Measurements from ENCODE around the gene PREX1.

Gene PREX1

GRCh38 chr20:48789185-48789668 lies 38.6 kb downstream of the PREX1 start:
- DNase-seq (ENCODE audit: low spot score): no peak
- H3K79me1 ChIP-seq (ENCODE audit: low read depth, low read length): peaks cover 2% of the 10 kb centered on the region
- no CpG with 5 or more reads among the region's 6 CpGs for WGBS, 2 donors (ENCODE audit: extremely low coverage in 2 of 2, insufficient read length in 2 of 2, insufficient replicate concordance in 1 of 2)

GRCh38 chr20:48788486-48789072 lies 39.2 kb downstream of the PREX1 start:
- H3K4me1 ChIP-seq (ENCODE audit: control insufficient read depth in 2 of 2, insufficient read depth in 1 of 2, low read depth in 1 of 2, low read length in 2 of 2): peaks cover 12 to 56% of the 10 kb centered on the region in 2 donors
- no peak overlapping the region for H4K91ac ChIP-seq (ENCODE audit: low read depth, low read length, poor library complexity)
- H3K4me3 ChIP-seq (ENCODE audit: low read length in 2 of 2): peak overlapping the region in 1 of 2 donors; percentile 40
- no peak overlapping the region for H3K23ac ChIP-seq (ENCODE audit: low read depth, low read length, poor library complexity)
- no peak overlapping the region for H3K18ac ChIP-seq (ENCODE audit: low read length)
- no peak overlapping the region for H2AK5ac ChIP-seq (ENCODE audit: low read depth, low read length)
- no peak overlapping the region for H3K9ac ChIP-seq (ENCODE audit: low read depth, low read length, poor library complexity)
- H4K8ac ChIP-seq (ENCODE audit: low read depth, low read length): no peak overlapping the region
- H2BK5ac ChIP-seq (ENCODE audit: low read length): no peak overlapping the region
- H2BK15ac ChIP-seq (ENCODE audit: low read length): no peak overlapping the region
- H3K27me3 ChIP-seq (ENCODE audit: control insufficient read depth in 3 of 3, insufficient read depth in 3 of 3, low read depth in 1 of 3, low read length in 3 of 3): no peaks in the 10 kb centered on the region
- no peak overlapping the region for H3K27ac ChIP-seq (replicated peaks; ENCODE audit: low read length)
- no peak overlapping the region for H3K4ac ChIP-seq (ENCODE audit: low read length)
- H3K9me3 ChIP-seq (replicated peaks in 1 of 2; ENCODE audit: control insufficient read depth in 2 of 2, insufficient read depth in 1 of 2, low read depth in 1 of 2, low read length in 2 of 2): no peaks in the 10 kb centered on the region
- no peak overlapping the region for H2BK120ac ChIP-seq (ENCODE audit: low read depth, low read length)
- no peak for DNase-seq (ENCODE audit: low spot score)
- WGBS, 2 donors (ENCODE audit: extremely low coverage in 2 of 2, insufficient read length in 2 of 2, insufficient replicate concordance in 1 of 2): no CpG with 5 or more reads among the region's 9 CpGs
- H3K36me3 ChIP-seq (replicated peaks in 1 of 2; ENCODE audit: control insufficient read depth in 2 of 2, insufficient read depth in 2 of 2, low read length in 2 of 2): peaks cover 0 to 19% of the 10 kb centered on the region in 2 donors
- H2AFZ ChIP-seq (ENCODE audit: low read length): no peak overlapping the region
- H3K14ac ChIP-seq (ENCODE audit: low read length): no peak overlapping the region
- H3K4me2 ChIP-seq (ENCODE audit: insufficient read depth, low read length, poor library complexity, severe bottlenecking): no peak overlapping the region
- peaks cover 2% of the 10 kb centered on the region for H3K79me1 ChIP-seq (ENCODE audit: low read depth, low read length)
- no peak overlapping the region for H2BK12ac ChIP-seq (ENCODE audit: low read length)

More at GRCh38 chr20:48789185-48789668, 38.6 kb downstream of the PREX1 start:
- Histone ChIP-seq H2AK5ac (ENCODE audit: low read depth, low read length) (no peak overlapping the region), H2AFZ (ENCODE audit: low read length) (no peak overlapping the region), H3K14ac (ENCODE audit: low read length) (no peak overlapping the region), H3K36me3 (replicated peaks in 1 of 2; ENCODE audit: control insufficient read depth in 2 of 2, insufficient read depth in 2 of 2, low read length in 2 of 2) (peaks cover 0 to 17% of the 10 kb centered on the region in 2 donors), H3K4me1 (ENCODE audit: control insufficient read depth in 2 of 2, insufficient read depth in 1 of 2, low read depth in 1 of 2, low read length in 2 of 2) (peaks cover 18 to 56% of the 10 kb centered on the region in 2 donors), H3K23ac (ENCODE audit: low read depth, low read length, poor library complexity) (no peak overlapping the region), H2BK120ac (ENCODE audit: low read depth, low read length) (no peak overlapping the region), H3K27ac (replicated peaks; ENCODE audit: low read length) (no peak overlapping the region), H2BK12ac (ENCODE audit: low read length) (no peak overlapping the region), H2BK15ac (ENCODE audit: low read length) (no peak overlapping the region), H4K8ac (ENCODE audit: low read depth, low read length) (no peak overlapping the region), H2BK5ac (ENCODE audit: low read length) (no peak overlapping the region), H3K4me2 (ENCODE audit: insufficient read depth, low read length, poor library complexity, severe bottlenecking) (no peak overlapping the region), H3K18ac (ENCODE audit: low read length) (no peak overlapping the region), H3K27me3 (ENCODE audit: control insufficient read depth in 3 of 3, insufficient read depth in 3 of 3, low read depth in 1 of 3, low read length in 3 of 3) (no peaks in the 10 kb centered on the region), H3K9ac (ENCODE audit: low read depth, low read length, poor library complexity) (no peak overlapping the region), H3K4me3 (ENCODE audit: low read length in 2 of 2) (no peak overlapping the region), H3K9me3 (replicated peaks in 1 of 2; ENCODE audit: control insufficient read depth in 2 of 2, insufficient read depth in 1 of 2, low read depth in 1 of 2, low read length in 2 of 2) (no peaks in the 10 kb centered on the region), H3K4ac (ENCODE audit: low read length) (no peak overlapping the region), H4K91ac (ENCODE audit: low read depth, low read length, poor library complexity) (no peak overlapping the region)

GRCh38 chr20:48787861-48788375 lies 39.9 kb downstream of the PREX1 start:
- Histone ChIP-seq H3K79me1 (ENCODE audit: low read depth, low read length) (peaks cover 2% of the 10 kb centered on the region), H3K4ac (ENCODE audit: low read length) (no peak overlapping the region), H2BK15ac (ENCODE audit: low read length) (peak overlapping the region; percentile 51), H3K4me2 (ENCODE audit: insufficient read depth, low read length, poor library complexity, severe bottlenecking) (no peak overlapping the region), H4K8ac (ENCODE audit: low read depth, low read length) (no peak overlapping the region), H3K9me3 (replicated peaks in 1 of 2; ENCODE audit: control insufficient read depth in 2 of 2, insufficient read depth in 1 of 2, low read depth in 1 of 2, low read length in 2 of 2) (peaks cover 0 to under 1% of the 10 kb centered on the region in 2 donors), H2BK5ac (ENCODE audit: low read length) (no peak overlapping the region), H3K18ac (ENCODE audit: low read length) (no peak overlapping the region), H3K9ac (ENCODE audit: low read depth, low read length, poor library complexity) (no peak overlapping the region), H2AFZ (ENCODE audit: low read length) (no peak overlapping the region), H2BK12ac (ENCODE audit: low read length) (no peak overlapping the region), H2BK120ac (ENCODE audit: low read depth, low read length) (no peak overlapping the region), H3K4me1 (ENCODE audit: control insufficient read depth in 2 of 2, insufficient read depth in 1 of 2, low read depth in 1 of 2, low read length in 2 of 2) (peaks cover 11 to 60% of the 10 kb centered on the region in 2 donors), H2AK5ac (ENCODE audit: low read depth, low read length) (peak overlapping the region; percentile 16), H3K36me3 (replicated peaks in 1 of 2; ENCODE audit: control insufficient read depth in 2 of 2, insufficient read depth in 2 of 2, low read length in 2 of 2) (peaks cover 0 to 26% of the 10 kb centered on the region in 2 donors), H3K23ac (ENCODE audit: low read depth, low read length, poor library complexity) (no peak overlapping the region), H4K91ac (ENCODE audit: low read depth, low read length, poor library complexity) (no peak overlapping the region), H3K27me3 (ENCODE audit: control insufficient read depth in 3 of 3, insufficient read depth in 3 of 3, low read depth in 1 of 3, low read length in 3 of 3) (no peaks in the 10 kb centered on the region), H3K27ac (replicated peaks; ENCODE audit: low read length) (no peak overlapping the region), H3K14ac (ENCODE audit: low read length) (no peak overlapping the region), H3K4me3 (ENCODE audit: low read length in 2 of 2) (no peak overlapping the region)
- DNase-seq (ENCODE audit: low spot score): no peak
- no CpG with 5 or more reads among the region's 9 CpGs for WGBS, 2 donors (ENCODE audit: extremely low coverage in 2 of 2, insufficient read length in 2 of 2, insufficient replicate concordance in 1 of 2)

- no CpG with 5 or more reads among the region's 19 CpGs for WGBS, 2 donors (ENCODE audit: extremely low coverage in 2 of 2, insufficient read length in 2 of 2, insufficient replicate concordance in 1 of 2)
- no peak overlapping the region for H3K23ac ChIP-seq (ENCODE audit: low read depth, low read length, poor library complexity)
- peaks cover 0 to 5% of the 10 kb centered on the region in 2 donors for H3K9me3 ChIP-seq (replicated peaks in 1 of 2; ENCODE audit: control insufficient read depth in 2 of 2, insufficient read depth in 1 of 2, low read depth in 1 of 2, low read length in 2 of 2)
- peaks cover 0 to 34% of the 10 kb centered on the region in 2 donors for H3K36me3 ChIP-seq (replicated peaks in 1 of 2; ENCODE audit: control insufficient read depth in 2 of 2, insufficient read depth in 2 of 2, low read length in 2 of 2)
- H3K27ac ChIP-seq (replicated peaks; ENCODE audit: low read length): no peak overlapping the region
- peak overlapping the region; percentile 35 for H3K18ac ChIP-seq (ENCODE audit: low read length)
- no peak overlapping the region for H3K4me2 ChIP-seq (ENCODE audit: insufficient read depth, low read length, poor library complexity, severe bottlenecking)
- no peak overlapping the region for H2BK15ac ChIP-seq (ENCODE audit: low read length)
- H4K91ac ChIP-seq (ENCODE audit: low read depth, low read length, poor library complexity): no peak overlapping the region
- no peak overlapping the region for H3K9ac ChIP-seq (ENCODE audit: low read depth, low read length, poor library complexity)
- H3K4ac ChIP-seq (ENCODE audit: low read length): no peak overlapping the region
- H3K14ac ChIP-seq (ENCODE audit: low read length): no peak overlapping the region
- H4K8ac ChIP-seq (ENCODE audit: low read depth, low read length): no peak overlapping the region
- H3K79me1 ChIP-seq (ENCODE audit: low read depth, low read length): peaks cover 2% of the 10 kb centered on the region
- H3K27me3 ChIP-seq (ENCODE audit: control insufficient read depth in 3 of 3, insufficient read depth in 3 of 3, low read depth in 1 of 3, low read length in 3 of 3): no peaks in the 10 kb centered on the region
- H2BK5ac ChIP-seq (ENCODE audit: low read length): no peak overlapping the region
- H3K4me3 ChIP-seq (ENCODE audit: low read length in 2 of 2): peak overlapping the region in 1 of 2 donors; percentile 22
- H3K4me1 ChIP-seq (ENCODE audit: control insufficient read depth in 2 of 2, insufficient read depth in 1 of 2, low read depth in 1 of 2, low read length in 2 of 2): peaks cover 12 to 64% of the 10 kb centered on the region in 2 donors
- no peak overlapping the region for H2BK12ac ChIP-seq (ENCODE audit: low read length)
- no peak overlapping the region for H2BK120ac ChIP-seq (ENCODE audit: low read depth, low read length)
- no peak for DNase-seq (ENCODE audit: low spot score)
- no peak overlapping the region for H2AK5ac ChIP-seq (ENCODE audit: low read depth, low read length)
- peak overlapping the region; percentile 12 for H2AFZ ChIP-seq (ENCODE audit: low read length)
Observed at GRCh38 chr20:48786951-48787705, 40.7 kb downstream of the PREX1 start.
